ENCODE measurements around the gene GATA1.

- TF ChIP-seq CTCF (IDR thresholded peaks at IDR 0.05), result no peak
- no peak for TF ChIP-seq ZFX (IDR thresholded peaks at IDR 0.05; ENCODE audit: borderline replicate concordance)
Observed at GRCh38 chrX:48754238-48754637, 32.2 kb upstream of the GATA1 start.
